ENCODE measurements around the gene FBXL14. TPM values are rescaled to one million over a fixed set of nuclear protein-coding genes. Genes with fewer than 3 reads are reported as not detected.

Gene FBXL14
- total RNA-seq, 4 donors from 2014 or later = 12.0 to 22.6 (median 16.0) TPM

DNA sequence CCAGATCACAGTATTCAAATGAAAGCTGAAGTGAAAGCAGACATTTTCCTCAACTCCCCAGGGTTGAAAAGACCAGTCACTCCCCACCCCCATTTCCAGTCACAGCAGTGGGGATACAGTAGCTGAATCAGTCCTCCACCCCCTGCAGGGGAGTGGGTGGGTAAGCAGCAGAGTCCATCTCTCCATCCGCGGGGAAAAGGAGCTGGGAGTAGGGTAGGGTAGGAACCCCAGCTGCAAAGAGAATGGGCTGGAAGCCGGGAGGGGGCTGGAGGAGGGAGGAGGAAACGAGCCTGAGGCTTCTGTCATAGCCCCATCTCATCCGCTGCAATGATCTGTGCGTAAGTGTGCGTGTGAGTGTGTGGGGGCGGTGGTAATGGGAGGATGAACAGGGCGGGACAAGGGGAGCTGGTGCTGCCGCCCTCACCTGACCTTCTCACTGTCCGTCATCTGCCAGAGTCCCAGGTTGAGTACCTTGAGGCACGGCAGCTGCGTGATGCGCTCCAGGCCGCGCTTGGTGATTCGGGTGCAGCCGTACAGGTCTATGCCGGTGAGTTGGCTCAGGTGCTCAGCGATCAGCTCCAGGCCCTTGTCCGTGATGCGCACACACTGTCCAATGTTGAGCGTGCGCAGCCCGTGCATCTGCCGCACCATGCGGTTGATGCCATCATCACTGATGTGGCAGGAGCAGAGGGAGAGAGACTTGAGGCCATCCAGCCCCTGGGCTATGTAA lies 1.8 kb downstream of the FBXL14 start:
- peaks cover 55 to 73% (median 72%) of the 10 kb centered on the region in 4 donors for H3K4me1 ChIP-seq
- no peaks in the 10 kb centered on the region for H3K36me3 ChIP-seq
- peak overlapping the region; percentile 84 to 95 (median 94) for H3K27ac ChIP-seq (replicated peaks in 1 of 4)
- peak in 1 of 2 donors; percentile 4 for TF ChIP-seq POLR2AphosphoS5 (IDR thresholded peaks at IDR 0.05)
- TF ChIP-seq, protein P1, sequence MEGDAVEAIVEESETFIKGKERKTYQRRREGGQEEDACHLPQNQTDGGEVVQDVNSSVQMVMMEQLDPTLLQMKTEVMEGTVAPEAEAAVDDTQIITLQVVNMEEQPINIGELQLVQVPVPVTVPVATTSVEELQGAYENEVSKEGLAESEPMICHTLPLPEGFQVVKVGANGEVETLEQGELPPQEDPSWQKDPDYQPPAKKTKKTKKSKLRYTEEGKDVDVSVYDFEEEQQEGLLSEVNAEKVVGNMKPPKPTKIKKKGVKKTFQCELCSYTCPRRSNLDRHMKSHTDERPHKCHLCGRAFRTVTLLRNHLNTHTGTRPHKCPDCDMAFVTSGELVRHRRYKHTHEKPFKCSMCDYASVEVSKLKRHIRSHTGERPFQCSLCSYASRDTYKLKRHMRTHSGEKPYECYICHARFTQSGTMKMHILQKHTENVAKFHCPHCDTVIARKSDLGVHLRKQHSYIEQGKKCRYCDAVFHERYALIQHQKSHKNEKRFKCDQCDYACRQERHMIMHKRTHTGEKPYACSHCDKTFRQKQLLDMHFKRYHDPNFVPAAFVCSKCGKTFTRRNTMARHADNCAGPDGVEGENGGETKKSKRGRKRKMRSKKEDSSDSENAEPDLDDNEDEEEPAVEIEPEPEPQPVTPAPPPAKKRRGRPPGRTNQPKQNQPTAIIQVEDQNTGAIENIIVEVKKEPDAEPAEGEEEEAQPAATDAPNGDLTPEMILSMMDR (IDR thresholded peaks at IDR 0.05) = no peak
- 14% methylated on average over 14 of the region's 27 CpGs for WGBS
- intact Hi-C loops (cut with DNase I) = loop anchor here (10.0 kb wide), 2 partner anchors 838 to 948 kb away; partner anchors contain the start of gene WNK1
- no peaks in the 10 kb centered on the region for H3K9me3 ChIP-seq
- H3K27me3 ChIP-seq = no peaks in the 10 kb centered on the region
- DNase-seq (ENCODE audit: extremely low spot score) = no peak
- peak overlapping the region; percentile 84 to 96 (median 88) for H3K4me3 ChIP-seq

- H3K36me3 ChIP-seq = peaks cover 0 to under 1% (median 0%) of the 10 kb centered on the region in 4 donors
- WGBS = 37% methylated on average over 4 of the region's 4 CpGs
- TF ChIP-seq, protein P1 (IDR thresholded peaks at IDR 0.05) = no peak
- TF ChIP-seq EP300 (IDR thresholded peaks at IDR 0.05) (no peak), POLR2AphosphoS5 (IDR thresholded peaks at IDR 0.05) (no peak), POLR2A (IDR thresholded peaks at IDR 0.05; ENCODE audit: low read depth) (no peak)
- no peak for DNase-seq (ENCODE audit: extremely low spot score)
- H3K9me3 ChIP-seq = no peaks in the 10 kb centered on the region
- peak overlapping the region; percentile 26 to 95 (median 51) for H3K27ac ChIP-seq (replicated peaks in 1 of 4)
- H3K27me3 ChIP-seq = no peaks in the 10 kb centered on the region
- H3K4me3 ChIP-seq = peak overlapping the region; percentile 84 to 96 (median 88)
- H3K4me1 ChIP-seq = peaks cover 60 to 84% (median 82%) of the 10 kb centered on the region in 4 donors
- intact Hi-C loops (cut with DNase I) = loop anchor here (10.0 kb wide), 2 partner anchors 837 to 947 kb away; partner anchors contain the start of gene WNK1
Observed at GRCh38 chr12:1591543-1591942, 2.8 kb downstream of the FBXL14 start.

DNA sequence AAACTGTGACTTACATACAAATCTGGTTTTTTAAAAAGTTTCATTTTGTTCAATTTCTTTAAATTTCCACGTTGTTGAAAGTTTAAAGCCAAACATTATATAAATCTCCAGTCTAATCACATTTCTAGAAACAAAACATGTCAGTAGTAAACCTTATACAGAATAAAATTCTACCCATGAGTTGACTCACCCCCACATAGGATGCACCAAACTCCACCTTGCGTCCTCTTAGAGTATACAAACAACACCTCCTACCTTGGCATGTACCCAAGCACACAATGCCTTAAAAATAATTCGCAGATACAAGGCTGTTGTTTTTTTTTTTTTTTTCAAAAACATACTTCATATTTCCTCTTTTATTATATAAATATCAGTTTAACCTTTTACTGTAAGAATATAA lies 3.3 kb downstream of the FBXL14 start:
- Histone ChIP-seq H3K4me3 (peak overlapping the region; percentile 84 to 96 (median 88)), H3K4me1 (peaks cover 60 to 87% (median 85%) of the 10 kb centered on the region in 4 donors), H3K9me3 (no peaks in the 10 kb centered on the region), H3K36me3 (peaks cover 0 to 4% (median 0%) of the 10 kb centered on the region in 4 donors), H3K27me3 (no peaks in the 10 kb centered on the region), H3K27ac (replicated peaks in 1 of 4) (peak overlapping the region; percentile 38 to 95 (median 58))
- intact Hi-C loops (cut with DNase I) = loop anchor here (10.0 kb wide), 2 partner anchors 836 to 946 kb away; partner anchors contain the start of gene WNK1
- WGBS = 26% methylated on average over 3 of the region's 3 CpGs
- DNase-seq (ENCODE audit: extremely low spot score) = no peak
- TF ChIP-seq POLR2AphosphoS5 (IDR thresholded peaks at IDR 0.05) = no peak
- TF ChIP-seq EP300 (IDR thresholded peaks at IDR 0.05) = no peak
- no peak for TF ChIP-seq POLR2A (IDR thresholded peaks at IDR 0.05; ENCODE audit: low read depth)
- TF ChIP-seq, protein P1 (IDR thresholded peaks at IDR 0.05) = no peak

DNA sequence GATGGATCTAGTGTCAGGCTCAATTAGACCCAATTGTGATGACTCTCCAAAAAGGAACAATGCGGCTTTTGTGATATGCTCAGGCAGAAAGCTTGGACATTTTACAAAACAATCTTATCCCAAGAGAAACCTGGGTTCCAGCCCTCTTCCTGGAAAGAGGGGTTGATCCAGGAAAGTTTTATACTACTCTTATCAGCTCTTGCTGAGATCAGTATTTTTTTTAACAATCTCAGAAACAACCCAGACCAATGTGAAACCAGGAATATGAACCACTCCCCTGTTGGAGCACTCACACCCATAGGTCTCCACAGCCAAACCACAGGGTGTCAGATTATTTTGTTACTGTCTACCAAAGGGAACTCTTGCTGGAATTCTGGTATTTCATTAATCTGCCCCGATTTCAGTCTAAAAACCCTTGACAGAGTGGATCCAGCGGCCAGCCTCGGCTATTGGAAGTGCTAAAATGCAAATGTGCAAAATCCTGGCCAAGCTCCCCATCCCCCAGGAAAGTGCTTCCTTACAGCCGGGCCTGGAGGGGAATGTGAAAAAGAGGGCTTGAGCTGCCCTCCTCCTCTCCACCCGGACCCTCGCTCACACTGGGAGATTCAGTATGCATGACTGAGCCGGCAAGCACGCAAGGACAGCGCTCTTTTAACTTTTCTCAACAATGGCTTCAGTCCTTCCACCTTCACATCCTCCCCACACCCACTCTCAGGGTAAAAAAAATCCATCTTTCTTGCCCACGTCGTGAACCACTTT lies 4.0 kb downstream of the FBXL14 start:
- WGBS = 43% methylated on average over 12 of the region's 12 CpGs
- Histone ChIP-seq H3K36me3 (peaks cover 0 to 4% (median 0%) of the 10 kb centered on the region in 4 donors), H3K27me3 (no peaks in the 10 kb centered on the region), H3K4me1 (peaks cover 56 to 87% (median 85%) of the 10 kb centered on the region in 4 donors), H3K27ac (replicated peaks in 1 of 4) (peak overlapping the region; percentile 38 to 95 (median 58)), H3K9me3 (no peaks in the 10 kb centered on the region), H3K4me3 (peak overlapping the region; percentile 38 to 96 (median 86))
- intact Hi-C loops (cut with DNase I) = loop anchor here (10.0 kb wide), 2 partner anchors 836 to 946 kb away; partner anchors contain the start of gene WNK1
- TF ChIP-seq, protein P1 (IDR thresholded peaks at IDR 0.05) = no peak
- TF ChIP-seq EP300 (IDR thresholded peaks at IDR 0.05) (no peak), POLR2AphosphoS5 (IDR thresholded peaks at IDR 0.05) (peak in 1 of 2 donors; percentile 9), POLR2A (IDR thresholded peaks at IDR 0.05; ENCODE audit: low read depth) (no peak)
- no peak for DNase-seq (ENCODE audit: extremely low spot score)

Measured in esophagus muscularis mucosa (tissue), 4 donors.